K562 (cell line): Measurements from ENCODE around the gene PDGFRA. TPM values are rescaled to one million over a fixed set of nuclear protein-coding genes. Genes with fewer than 3 reads are reported as not detected.

Experiments
- BRCA1 ChIP-seq, 2 experiments: fragments of 450-650 bp in 1 of 2; sonication (generic) in 1 of 2; formaldehyde crosslinking in 1 of 2; IDR thresholded peaks; 2 replicates each; pipeline versions ENCODE4 v1.5.0 to v1.6.1; 2017 to 2020; ENCODE audit warnings: mild to moderate bottlenecking in 1 of 2, missing genetic modification reagents in 1 of 2
- RB1 ChIP-seq: fragments of 450-650 bp; IDR thresholded peaks from 2 replicates; pipeline ENCODE4 v1.6.1; 2017; ENCODE audit warnings: low read depth, mild to moderate bottlenecking
- polyA plus RNA-seq, 8 experiments: library from polyadenylated mRNA; depleted of rRNA in 4 of 8; stranded (reverse) in 5 of 8; unstranded in 3 of 8; fragments of >200 nt; fragmentation: Nextera tagmentation in 2 of 8; fragmentation: Illumina TruSeq in 1 of 8; extraction: Ambion mirVana in 2 of 8; extraction: Trizol in 1 of 8; gene quantifications; 2 replicates each; pipeline versions ENCODE4 v1.2.1 to v1.2.3, GENCODE V29; 2011 to 2014; ENCODE audit warnings: inconsistent platforms in 1 of 8, missing spikeins in 1 of 8
- total RNA-seq, 7 experiments: library from RNA; depleted of rRNA in 6 of 7; stranded (reverse); fragments of >200 nt in 6 of 7; fragmentation: Illumina TruSeq in 2 of 7; extraction: Trizol in 2 of 7; gene quantifications; 2 replicates each; pipeline versions ENCODE4 v1.2.1 to v1.2.3, GENCODE V29; 2011 to 2021; ENCODE audit warnings: low replicate concordance in 1 of 7
- TF ChIP-seq, protein P1 (sequence below), 2 experiments: fragments of 450-650 bp; formaldehyde crosslinking in 1 of 2; IDR thresholded peaks; 2 replicates each; pipeline versions ENCODE4 v1.4.0 to v1.6.1; 2014 to 2020; ENCODE audit warnings: mild to moderate bottlenecking in 2 of 2, borderline replicate concordance in 1 of 2, low read depth in 1 of 2

Gene PDGFRA
- total and polyA plus RNA-seq, 9 of the 15 experiments (the other 6 are each of a cell fraction or from before 2014, with no cell fraction given) = 0.40 TPM; not detected in 8

DNA sequence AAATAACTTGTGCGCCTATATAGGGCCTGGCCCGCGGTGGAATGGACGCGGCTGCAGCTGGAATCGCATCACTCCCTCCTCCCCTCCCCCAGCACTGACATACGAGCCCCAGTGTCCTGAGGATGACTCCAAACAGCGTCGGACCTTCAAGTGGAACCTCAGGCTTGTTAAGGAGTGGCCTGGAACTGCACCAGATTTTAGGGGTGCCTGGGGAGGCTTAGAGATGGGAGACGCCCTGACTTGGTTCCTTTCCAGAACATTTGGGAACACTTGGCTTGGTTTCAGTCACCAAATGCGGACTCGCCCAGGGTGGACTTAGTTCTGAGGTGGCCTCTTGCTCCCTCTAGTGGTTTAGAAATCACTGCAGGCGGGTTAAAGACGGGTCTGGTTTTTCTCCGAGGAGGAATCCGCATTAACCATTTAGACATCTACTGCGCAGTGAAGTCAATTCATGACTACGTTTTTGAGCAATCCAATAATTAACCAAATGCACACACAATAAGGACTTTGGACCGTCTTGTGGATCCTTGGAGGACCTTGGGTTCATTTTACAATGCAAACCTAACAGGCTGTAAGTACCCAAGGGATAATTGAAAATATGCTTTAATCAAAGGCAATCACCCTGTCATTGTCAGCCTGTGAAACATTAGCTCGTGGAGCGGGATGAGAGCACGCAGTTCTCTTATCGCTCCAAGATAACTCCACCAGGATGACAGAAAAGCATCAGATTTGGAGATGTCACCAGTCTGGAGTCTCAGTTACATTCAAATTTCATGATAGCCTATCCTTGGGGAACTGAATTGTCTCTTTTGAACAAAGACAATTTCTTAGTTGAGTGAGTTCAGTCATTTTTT is 11.2 kb upstream of the PDGFRA start (continued):
- TF ChIP-seq, protein P1, sequence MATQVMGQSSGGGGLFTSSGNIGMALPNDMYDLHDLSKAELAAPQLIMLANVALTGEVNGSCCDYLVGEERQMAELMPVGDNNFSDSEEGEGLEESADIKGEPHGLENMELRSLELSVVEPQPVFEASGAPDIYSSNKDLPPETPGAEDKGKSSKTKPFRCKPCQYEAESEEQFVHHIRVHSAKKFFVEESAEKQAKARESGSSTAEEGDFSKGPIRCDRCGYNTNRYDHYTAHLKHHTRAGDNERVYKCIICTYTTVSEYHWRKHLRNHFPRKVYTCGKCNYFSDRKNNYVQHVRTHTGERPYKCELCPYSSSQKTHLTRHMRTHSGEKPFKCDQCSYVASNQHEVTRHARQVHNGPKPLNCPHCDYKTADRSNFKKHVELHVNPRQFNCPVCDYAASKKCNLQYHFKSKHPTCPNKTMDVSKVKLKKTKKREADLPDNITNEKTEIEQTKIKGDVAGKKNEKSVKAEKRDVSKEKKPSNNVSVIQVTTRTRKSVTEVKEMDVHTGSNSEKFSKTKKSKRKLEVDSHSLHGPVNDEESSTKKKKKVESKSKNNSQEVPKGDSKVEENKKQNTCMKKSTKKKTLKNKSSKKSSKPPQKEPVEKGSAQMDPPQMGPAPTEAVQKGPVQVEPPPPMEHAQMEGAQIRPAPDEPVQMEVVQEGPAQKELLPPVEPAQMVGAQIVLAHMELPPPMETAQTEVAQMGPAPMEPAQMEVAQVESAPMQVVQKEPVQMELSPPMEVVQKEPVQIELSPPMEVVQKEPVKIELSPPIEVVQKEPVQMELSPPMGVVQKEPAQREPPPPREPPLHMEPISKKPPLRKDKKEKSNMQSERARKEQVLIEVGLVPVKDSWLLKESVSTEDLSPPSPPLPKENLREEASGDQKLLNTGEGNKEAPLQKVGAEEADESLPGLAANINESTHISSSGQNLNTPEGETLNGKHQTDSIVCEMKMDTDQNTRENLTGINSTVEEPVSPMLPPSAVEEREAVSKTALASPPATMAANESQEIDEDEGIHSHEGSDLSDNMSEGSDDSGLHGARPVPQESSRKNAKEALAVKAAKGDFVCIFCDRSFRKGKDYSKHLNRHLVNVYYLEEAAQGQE (IDR thresholded peaks at IDR 0.05; ENCODE audit: borderline replicate concordance) = peak; percentile 82
- TF ChIP-seq, protein P1 (CRISPR knock-in tag; IDR thresholded peaks at IDR 0.05; ENCODE audit: low read depth) = no peak
- 0 out of 2 replicates have a peak, but pooled peaks have one; percentile 27 for TF ChIP-seq RB1
- no peak for TF ChIP-seq BRCA1 (IDR thresholded peaks at IDR 0.05)
- TF ChIP-seq BRCA1 (CRISPR knock-in tag; IDR thresholded peaks at IDR 0.05) = no peak
